Keratinocyte (primary cell): ENCODE data around the gene ATP5F1D.

Experiments used
- EZH2 ChIP-seq: IDR thresholded peaks from one replicate; pipeline ENCODE4 v1.6.1; 2012; ENCODE audit warnings: inconsistent platforms, mild to moderate bottlenecking, low read length, moderate library complexity
- TF ChIP-seq, protein P1 (sequence below), 3 experiments: IDR thresholded peaks in 1 of 3; conservative IDR thresholded peaks in 1 of 3; optimal IDR thresholded peaks in 1 of 3; 2 replicates in 2 of 3; 3 replicates in 1 of 3; pipeline versions ENCODE3 to v1.5.1; 2011; ENCODE audit warnings: low read length in 3 of 3, mild to moderate bottlenecking in 3 of 3, moderate library complexity in 2 of 3, control low read depth in 1 of 3, inconsistent platforms in 1 of 3; ENCODE audit not compliant: insufficient read depth in 2 of 3; ENCODE audit errors: extremely low read depth in 1 of 3

DNA sequence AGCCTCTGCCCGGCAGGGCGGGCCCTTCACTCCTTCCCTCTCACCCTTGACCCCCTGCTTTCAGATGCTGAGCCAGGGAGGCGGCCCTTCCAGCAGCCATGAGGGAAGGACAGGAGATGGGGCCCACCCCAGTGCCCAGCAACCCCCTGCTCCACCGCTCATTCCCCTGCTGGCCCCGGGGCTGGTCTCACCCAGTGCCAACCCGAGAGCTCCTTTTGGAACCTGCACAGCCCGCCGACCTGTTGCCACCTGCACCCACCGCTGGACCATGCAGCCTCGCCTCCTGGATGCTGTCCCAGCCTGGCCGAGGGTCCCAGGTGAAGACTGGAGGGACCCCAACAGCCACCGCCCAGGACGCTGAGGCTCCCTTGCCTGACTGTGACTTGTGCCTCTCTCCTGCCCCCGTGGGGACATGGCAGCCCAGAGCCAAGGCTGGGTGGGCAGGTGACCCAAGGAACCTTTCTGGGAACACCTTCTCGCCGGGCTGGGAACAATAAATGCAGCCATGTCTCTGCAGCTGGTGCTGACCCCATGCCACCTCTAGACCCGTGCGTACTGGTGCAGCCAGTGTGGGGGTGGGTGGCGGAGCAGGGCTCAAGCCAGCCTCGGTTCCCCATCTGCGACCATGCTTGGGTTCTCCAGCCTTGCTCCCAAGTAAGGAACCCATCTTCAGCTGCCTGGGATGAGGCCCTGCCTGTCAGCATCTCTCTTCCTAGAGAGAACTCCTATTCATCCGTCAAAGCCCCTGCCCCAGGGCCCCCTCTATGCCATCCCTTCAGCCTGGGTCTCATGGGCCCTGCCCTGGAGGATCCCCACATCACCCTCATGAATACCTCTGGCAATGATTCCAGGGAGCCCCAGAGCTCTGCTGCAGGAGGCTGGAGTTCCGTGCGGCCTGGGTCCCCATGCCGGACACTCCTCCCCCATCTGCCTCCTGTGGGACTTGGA lies 37.4 kb downstream of the ATP5F1D start:
- TF ChIP-seq, protein P1, sequence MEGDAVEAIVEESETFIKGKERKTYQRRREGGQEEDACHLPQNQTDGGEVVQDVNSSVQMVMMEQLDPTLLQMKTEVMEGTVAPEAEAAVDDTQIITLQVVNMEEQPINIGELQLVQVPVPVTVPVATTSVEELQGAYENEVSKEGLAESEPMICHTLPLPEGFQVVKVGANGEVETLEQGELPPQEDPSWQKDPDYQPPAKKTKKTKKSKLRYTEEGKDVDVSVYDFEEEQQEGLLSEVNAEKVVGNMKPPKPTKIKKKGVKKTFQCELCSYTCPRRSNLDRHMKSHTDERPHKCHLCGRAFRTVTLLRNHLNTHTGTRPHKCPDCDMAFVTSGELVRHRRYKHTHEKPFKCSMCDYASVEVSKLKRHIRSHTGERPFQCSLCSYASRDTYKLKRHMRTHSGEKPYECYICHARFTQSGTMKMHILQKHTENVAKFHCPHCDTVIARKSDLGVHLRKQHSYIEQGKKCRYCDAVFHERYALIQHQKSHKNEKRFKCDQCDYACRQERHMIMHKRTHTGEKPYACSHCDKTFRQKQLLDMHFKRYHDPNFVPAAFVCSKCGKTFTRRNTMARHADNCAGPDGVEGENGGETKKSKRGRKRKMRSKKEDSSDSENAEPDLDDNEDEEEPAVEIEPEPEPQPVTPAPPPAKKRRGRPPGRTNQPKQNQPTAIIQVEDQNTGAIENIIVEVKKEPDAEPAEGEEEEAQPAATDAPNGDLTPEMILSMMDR (optimal IDR thresholded peaks at IDR 0.05 in 1 of 3, IDR thresholded peaks at IDR 0.05 in 1 of 3, conservative IDR thresholded peaks at IDR 0.05 in 1 of 3; ENCODE audit: extremely low read depth in 1 of 3, insufficient read depth in 2 of 3, low read length in 3 of 3) = no peak
- TF ChIP-seq EZH2 = no peak
